ENCODE data around the gene HSD3B7.

GRCh38 chr16:31023252-31023602 is 38.2 kb downstream of the HSD3B7 start:
- TF ChIP-seq POLR2A (IDR thresholded peaks at IDR 0.05) = no peak
- TF ChIP-seq CTCF (IDR thresholded peaks at IDR 0.05 in 8 of 11, conservative IDR thresholded peaks at IDR 0.05 in 3 of 11) = no peak

Data from spleen (tissue), 7 donors.